HepG2 (cell line): Measurements from ENCODE around the gene MED20. TPM values are rescaled to one million over a fixed set of nuclear protein-coding genes. Genes with fewer than 3 reads are reported as not detected.

Experiments
- GPN1 ChIP-seq: sonication (generic); formaldehyde crosslinking; IDR thresholded peaks from 2 replicates; pipeline ENCODE4 v1.5.1; 2020; ENCODE audit warnings: missing genetic modification reagents, borderline replicate concordance
- MATR3 ChIP-seq: sonication (generic); formaldehyde crosslinking; IDR thresholded peaks from 2 replicates; pipeline ENCODE4 v1.4.0; 2020; ENCODE audit warnings: missing genetic modification reagents
- MYNN ChIP-seq: sonication (generic); formaldehyde crosslinking; IDR thresholded peaks from 2 replicates; pipeline ENCODE4 v1.4.0; 2020; ENCODE audit warnings: mild to moderate bottlenecking, low read depth, missing genetic modification reagents
- MZF1 ChIP-seq: sonication (generic); formaldehyde crosslinking; IDR thresholded peaks from 2 replicates; pipeline ENCODE4 v1.8.1; 2023; ENCODE audit warnings: mild to moderate bottlenecking, missing genetic modification reagents, borderline replicate concordance
- NKX3-1 ChIP-seq: sonication (generic); formaldehyde crosslinking; IDR thresholded peaks from 2 replicates; pipeline ENCODE4 v1.5.0; 2020; ENCODE audit warnings: missing genetic modification reagents
- PCBP2 ChIP-seq: fragments of 200-400 bp; formaldehyde crosslinking; optimal IDR thresholded peaks from 2 replicates; pipeline ENCODE3; 2018; ENCODE audit warnings: low read length, low read depth; ENCODE audit not compliant: poor library complexity, severe bottlenecking
- PITX1 ChIP-seq: sonication (generic); formaldehyde crosslinking; IDR thresholded peaks from 2 replicates; pipeline ENCODE4 v1.5.1; 2020; ENCODE audit warnings: mild to moderate bottlenecking, missing genetic modification reagents
- RBM22 ChIP-seq: fragments of 200-400 bp; formaldehyde crosslinking; optimal IDR thresholded peaks from 2 replicates; pipeline ENCODE3; 2017; ENCODE audit warnings: mild to moderate bottlenecking, low read length, moderate library complexity
- SALL1 ChIP-seq: sonication (generic); formaldehyde crosslinking; IDR thresholded peaks from 2 replicates; pipeline ENCODE4 v1.8.0; 2022; ENCODE audit warnings: mild to moderate bottlenecking, missing genetic modification reagents
- SPEN ChIP-seq: sonication (generic); formaldehyde crosslinking; IDR thresholded peaks from 2 replicates; pipeline ENCODE4 v1.5.1; 2020; ENCODE audit warnings: low read depth, mild to moderate bottlenecking, missing genetic modification reagents
- TOE1 ChIP-seq: sonication (generic); formaldehyde crosslinking; IDR thresholded peaks from 2 replicates; pipeline ENCODE4 v1.4.0; 2020; ENCODE audit warnings: mild to moderate bottlenecking, missing genetic modification reagents
- TSC22D2 ChIP-seq: sonication (generic); formaldehyde crosslinking; IDR thresholded peaks from 2 replicates; pipeline ENCODE4 v1.5.1; 2020; ENCODE audit warnings: missing genetic modification reagents, mild to moderate bottlenecking, borderline replicate concordance
- ZNF546 ChIP-seq: sonication (generic); formaldehyde crosslinking; conservative IDR thresholded peaks from 2 replicates; pipeline ENCODE4 v1.8.1; 2023; ENCODE audit warnings: mild to moderate bottlenecking, missing genetic modification reagents
- polyA plus RNA-seq, 8 experiments: library from polyadenylated mRNA; depleted of rRNA in 3 of 8; stranded (reverse) in 7 of 8; unstranded in 1 of 8; fragments of >200 nt; fragmentation: Illumina TruSeq in 4 of 8; extraction: Trizol in 4 of 8; gene quantifications; 2 replicates each; pipeline versions ENCODE4 v1.2.1 to v1.2.3, GENCODE V29; 2011 to 2016; ENCODE audit warnings: low read depth in 4 of 8, missing spikeins in 1 of 8, mixed read lengths in 1 of 8; ENCODE audit not compliant: insufficient read depth in 1 of 8
- total RNA-seq, 5 experiments: library from RNA; depleted of rRNA; stranded (reverse); fragments of >200 nt; fragmentation: Illumina TruSeq; extraction: Trizol; gene quantifications; 2 replicates each; pipeline ENCODE4 v1.2.3, GENCODE V29; 2016; ENCODE audit warnings: low read depth in 1 of 5
- TF ChIP-seq, protein P1 (sequence below): sonication (generic); formaldehyde crosslinking; IDR thresholded peaks from 2 replicates; pipeline ENCODE4 v1.9.0; 2021; ENCODE audit warnings: mild to moderate bottlenecking, missing genetic modification reagents
- TF ChIP-seq, protein P2 (sequence below): sonication (generic); formaldehyde crosslinking; IDR thresholded peaks from 2 replicates; pipeline ENCODE4 v1.4.0; 2020; ENCODE audit warnings: mild to moderate bottlenecking, missing genetic modification reagents
- TF ChIP-seq, protein P3 (sequence below): sonication (generic); formaldehyde crosslinking; IDR thresholded peaks from 2 replicates; pipeline ENCODE4 v1.5.1; 2020; ENCODE audit warnings: missing genetic modification reagents, mild to moderate bottlenecking, borderline replicate concordance
- TF ChIP-seq, protein P4 (sequence below): sonication (generic); formaldehyde crosslinking; IDR thresholded peaks from 2 replicates; pipeline ENCODE4 v1.4.0; 2020; ENCODE audit warnings: mild to moderate bottlenecking, missing genetic modification reagents, borderline replicate concordance

The MED20 gene
- total and polyA plus RNA-seq, 2 of the 13 experiments (the other 11 are each of a cell fraction or from before 2014, with no cell fraction given): 28.1 to 41.1 TPM

DNA sequence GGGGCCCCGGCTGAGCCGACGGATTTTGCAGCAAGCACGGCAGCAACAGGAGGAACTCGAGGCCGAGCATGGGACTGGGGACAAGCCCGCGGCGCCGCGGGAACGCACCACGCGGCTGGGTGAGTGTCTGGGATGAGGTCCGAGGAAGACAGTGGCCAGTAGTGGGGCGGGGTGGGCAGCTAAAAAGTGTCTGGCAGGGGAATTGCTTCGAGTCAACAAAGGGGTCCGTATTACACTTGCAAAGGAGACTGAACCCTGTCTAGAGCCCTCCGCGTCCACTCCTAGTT is 716 bp upstream of the MED20 start (continued):
- TF ChIP-seq, protein P1, sequence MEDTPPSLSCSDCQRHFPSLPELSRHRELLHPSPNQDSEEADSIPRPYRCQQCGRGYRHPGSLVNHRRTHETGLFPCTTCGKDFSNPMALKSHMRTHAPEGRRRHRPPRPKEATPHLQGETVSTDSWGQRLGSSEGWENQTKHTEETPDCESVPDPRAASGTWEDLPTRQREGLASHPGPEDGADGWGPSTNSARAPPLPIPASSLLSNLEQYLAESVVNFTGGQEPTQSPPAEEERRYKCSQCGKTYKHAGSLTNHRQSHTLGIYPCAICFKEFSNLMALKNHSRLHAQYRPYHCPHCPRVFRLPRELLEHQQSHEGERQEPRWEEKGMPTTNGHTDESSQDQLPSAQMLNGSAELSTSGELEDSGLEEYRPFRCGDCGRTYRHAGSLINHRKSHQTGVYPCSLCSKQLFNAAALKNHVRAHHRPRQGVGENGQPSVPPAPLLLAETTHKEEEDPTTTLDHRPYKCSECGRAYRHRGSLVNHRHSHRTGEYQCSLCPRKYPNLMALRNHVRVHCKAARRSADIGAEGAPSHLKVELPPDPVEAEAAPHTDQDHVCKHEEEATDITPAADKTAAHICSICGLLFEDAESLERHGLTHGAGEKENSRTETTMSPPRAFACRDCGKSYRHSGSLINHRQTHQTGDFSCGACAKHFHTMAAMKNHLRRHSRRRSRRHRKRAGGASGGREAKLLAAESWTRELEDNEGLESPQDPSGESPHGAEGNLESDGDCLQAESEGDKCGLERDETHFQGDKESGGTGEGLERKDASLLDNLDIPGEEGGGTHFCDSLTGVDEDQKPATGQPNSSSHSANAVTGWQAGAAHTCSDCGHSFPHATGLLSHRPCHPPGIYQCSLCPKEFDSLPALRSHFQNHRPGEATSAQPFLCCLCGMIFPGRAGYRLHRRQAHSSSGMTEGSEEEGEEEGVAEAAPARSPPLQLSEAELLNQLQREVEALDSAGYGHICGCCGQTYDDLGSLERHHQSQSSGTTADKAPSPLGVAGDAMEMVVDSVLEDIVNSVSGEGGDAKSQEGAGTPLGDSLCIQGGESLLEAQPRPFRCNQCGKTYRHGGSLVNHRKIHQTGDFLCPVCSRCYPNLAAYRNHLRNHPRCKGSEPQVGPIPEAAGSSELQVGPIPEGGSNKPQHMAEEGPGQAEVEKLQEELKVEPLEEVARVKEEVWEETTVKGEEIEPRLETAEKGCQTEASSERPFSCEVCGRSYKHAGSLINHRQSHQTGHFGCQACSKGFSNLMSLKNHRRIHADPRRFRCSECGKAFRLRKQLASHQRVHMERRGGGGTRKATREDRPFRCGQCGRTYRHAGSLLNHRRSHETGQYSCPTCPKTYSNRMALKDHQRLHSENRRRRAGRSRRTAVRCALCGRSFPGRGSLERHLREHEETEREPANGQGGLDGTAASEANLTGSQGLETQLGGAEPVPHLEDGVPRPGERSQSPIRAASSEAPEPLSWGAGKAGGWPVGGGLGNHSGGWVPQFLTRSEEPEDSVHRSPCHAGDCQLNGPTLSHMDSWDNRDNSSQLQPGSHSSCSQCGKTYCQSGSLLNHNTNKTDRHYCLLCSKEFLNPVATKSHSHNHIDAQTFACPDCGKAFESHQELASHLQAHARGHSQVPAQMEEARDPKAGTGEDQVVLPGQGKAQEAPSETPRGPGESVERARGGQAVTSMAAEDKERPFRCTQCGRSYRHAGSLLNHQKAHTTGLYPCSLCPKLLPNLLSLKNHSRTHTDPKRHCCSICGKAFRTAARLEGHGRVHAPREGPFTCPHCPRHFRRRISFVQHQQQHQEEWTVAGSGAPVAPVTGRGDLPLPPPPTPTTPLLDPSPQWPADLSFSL (CRISPR knock-in tag): 0 out of 2 replicates have a peak, but pooled peaks have one; percentile 31
- TF ChIP-seq SALL1: no peak
- no peak for TF ChIP-seq MYNN
- no peak for TF ChIP-seq MZF1 (CRISPR knock-in tag)
- no peak for TF ChIP-seq SPEN
- TF ChIP-seq PITX1 (CRISPR knock-in tag): no peak
- no peak for TF ChIP-seq TOE1 (CRISPR knock-in tag)
- no peak for TF ChIP-seq PCBP2
- no peak for TF ChIP-seq GPN1
- no peak for TF ChIP-seq NKX3-1 (CRISPR knock-in tag)
- TF ChIP-seq, protein P2, sequence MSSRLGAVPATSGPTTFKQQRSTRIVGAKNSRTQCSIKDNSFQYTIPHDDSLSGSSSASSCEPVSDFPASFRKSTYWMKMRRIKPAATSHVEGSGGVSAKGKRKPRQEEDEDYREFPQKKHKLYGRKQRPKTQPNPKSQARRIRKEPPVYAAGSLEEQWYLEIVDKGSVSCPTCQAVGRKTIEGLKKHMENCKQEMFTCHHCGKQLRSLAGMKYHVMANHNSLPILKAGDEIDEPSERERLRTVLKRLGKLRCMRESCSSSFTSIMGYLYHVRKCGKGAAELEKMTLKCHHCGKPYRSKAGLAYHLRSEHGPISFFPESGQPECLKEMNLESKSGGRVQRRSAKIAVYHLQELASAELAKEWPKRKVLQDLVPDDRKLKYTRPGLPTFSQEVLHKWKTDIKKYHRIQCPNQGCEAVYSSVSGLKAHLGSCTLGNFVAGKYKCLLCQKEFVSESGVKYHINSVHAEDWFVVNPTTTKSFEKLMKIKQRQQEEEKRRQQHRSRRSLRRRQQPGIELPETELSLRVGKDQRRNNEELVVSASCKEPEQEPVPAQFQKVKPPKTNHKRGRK (CRISPR knock-in tag): no peak
- TF ChIP-seq TSC22D2 (CRISPR knock-in tag): no peak
- TF ChIP-seq, protein P3, sequence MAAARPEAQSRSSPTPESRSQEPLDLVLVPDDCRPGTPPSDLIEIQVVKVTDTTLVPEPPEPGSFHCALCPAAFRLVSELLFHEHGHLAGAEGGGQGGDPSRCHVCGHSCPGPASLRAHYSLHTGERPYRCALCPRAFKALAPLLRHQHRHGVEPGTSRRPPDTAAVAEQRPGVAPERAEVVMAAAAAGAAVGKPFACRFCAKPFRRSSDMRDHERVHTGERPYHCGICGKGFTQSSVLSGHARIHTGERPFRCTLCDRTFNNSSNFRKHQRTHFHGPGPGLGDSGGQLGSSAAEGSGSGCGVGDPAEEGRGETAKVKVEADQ: 0 out of 2 replicates have a peak, but pooled peaks have one; percentile 37
- TF ChIP-seq RBM22: no peak
- TF ChIP-seq, protein P4, sequence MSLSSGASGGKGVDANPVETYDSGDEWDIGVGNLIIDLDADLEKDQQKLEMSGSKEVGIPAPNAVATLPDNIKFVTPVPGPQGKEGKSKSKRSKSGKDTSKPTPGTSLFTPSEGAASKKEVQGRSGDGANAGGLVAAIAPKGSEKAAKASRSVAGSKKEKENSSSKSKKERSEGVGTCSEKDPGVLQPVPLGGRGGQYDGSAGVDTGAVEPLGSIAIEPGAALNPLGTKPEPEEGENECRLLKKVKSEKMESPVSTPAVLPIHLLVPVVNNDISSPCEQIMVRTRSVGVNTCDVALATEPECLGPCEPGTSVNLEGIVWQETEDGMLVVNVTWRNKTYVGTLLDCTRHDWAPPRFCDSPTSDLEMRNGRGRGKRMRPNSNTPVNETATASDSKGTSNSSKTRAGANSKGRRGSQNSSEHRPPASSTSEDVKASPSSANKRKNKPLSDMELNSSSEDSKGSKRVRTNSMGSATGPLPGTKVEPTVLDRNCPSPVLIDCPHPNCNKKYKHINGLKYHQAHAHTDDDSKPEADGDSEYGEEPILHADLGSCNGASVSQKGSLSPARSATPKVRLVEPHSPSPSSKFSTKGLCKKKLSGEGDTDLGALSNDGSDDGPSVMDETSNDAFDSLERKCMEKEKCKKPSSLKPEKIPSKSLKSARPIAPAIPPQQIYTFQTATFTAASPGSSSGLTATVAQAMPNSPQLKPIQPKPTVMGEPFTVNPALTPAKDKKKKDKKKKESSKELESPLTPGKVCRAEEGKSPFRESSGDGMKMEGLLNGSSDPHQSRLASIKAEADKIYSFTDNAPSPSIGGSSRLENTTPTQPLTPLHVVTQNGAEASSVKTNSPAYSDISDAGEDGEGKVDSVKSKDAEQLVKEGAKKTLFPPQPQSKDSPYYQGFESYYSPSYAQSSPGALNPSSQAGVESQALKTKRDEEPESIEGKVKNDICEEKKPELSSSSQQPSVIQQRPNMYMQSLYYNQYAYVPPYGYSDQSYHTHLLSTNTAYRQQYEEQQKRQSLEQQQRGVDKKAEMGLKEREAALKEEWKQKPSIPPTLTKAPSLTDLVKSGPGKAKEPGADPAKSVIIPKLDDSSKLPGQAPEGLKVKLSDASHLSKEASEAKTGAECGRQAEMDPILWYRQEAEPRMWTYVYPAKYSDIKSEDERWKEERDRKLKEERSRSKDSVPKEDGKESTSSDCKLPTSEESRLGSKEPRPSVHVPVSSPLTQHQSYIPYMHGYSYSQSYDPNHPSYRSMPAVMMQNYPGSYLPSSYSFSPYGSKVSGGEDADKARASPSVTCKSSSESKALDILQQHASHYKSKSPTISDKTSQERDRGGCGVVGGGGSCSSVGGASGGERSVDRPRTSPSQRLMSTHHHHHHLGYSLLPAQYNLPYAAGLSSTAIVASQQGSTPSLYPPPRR (CRISPR knock-in tag): no peak
- no peak; the same call in 1 of the 2 replicates for TF ChIP-seq ZNF546 (CRISPR knock-in tag)
- no peak for TF ChIP-seq MATR3
